ENCODE measurements around the gene C13orf42.

The C13orf42 gene

GRCh38 chr13:51041710-51042109, 69.4 kb downstream of the C13orf42 start:
- TF ChIP-seq ZNF274 (IDR thresholded peaks at IDR 0.05; ENCODE audit: low read depth, low read length) = no peak
- H3K4me3 ChIP-seq (ENCODE audit: low read length) = no peak overlapping the region

- TF ChIP-seq ZNF274 (IDR thresholded peaks at IDR 0.05; ENCODE audit: low read depth, low read length) = no peak
- no peak overlapping the region for H3K4me3 ChIP-seq (ENCODE audit: low read length)
These were observed 69.9 kb downstream of the C13orf42 start for GRCh38 chr13:51041126-51041525.

GRCh38 chr13:51040431-51040830, 70.6 kb downstream of the C13orf42 start:
- H3K4me3 ChIP-seq (ENCODE audit: low read length) = no peak overlapping the region
- TF ChIP-seq ZNF274 (IDR thresholded peaks at IDR 0.05; ENCODE audit: low read depth, low read length) = no peak

- TF ChIP-seq ZNF274 (IDR thresholded peaks at IDR 0.05; ENCODE audit: low read depth, low read length) = no peak
- H3K4me3 ChIP-seq (ENCODE audit: low read length) = no peak overlapping the region
These were observed 74.7 kb downstream of the C13orf42 start for GRCh38 chr13:51036418-51036817.

- no peak for TF ChIP-seq ZNF274 (IDR thresholded peaks at IDR 0.05; ENCODE audit: low read depth, low read length)
- no peak overlapping the region for H3K4me3 ChIP-seq (ENCODE audit: low read length)
These were observed 75.1 kb downstream of the C13orf42 start for GRCh38 chr13:51035978-51036377.

- TF ChIP-seq ZNF274 (IDR thresholded peaks at IDR 0.05; ENCODE audit: low read depth, low read length) = no peak
- H3K4me3 ChIP-seq (ENCODE audit: low read length) = no peak overlapping the region
These were observed 75.6 kb downstream of the C13orf42 start for GRCh38 chr13:51035469-51035868.

- TF ChIP-seq ZNF274 (IDR thresholded peaks at IDR 0.05; ENCODE audit: low read depth, low read length) = no peak
These were observed 76.2 kb downstream of the C13orf42 start for GRCh38 chr13:51034906-51035305.

GRCh38 chr13:51033421-51034185, 77.5 kb downstream of the C13orf42 start:
- H3K4me3 ChIP-seq (ENCODE audit: low read length) = no peak overlapping the region
- no peak for TF ChIP-seq ZNF274 (IDR thresholded peaks at IDR 0.05; ENCODE audit: low read depth, low read length)

More at GRCh38 chr13:51034906-51035305, 76.2 kb downstream of the C13orf42 start:
- no peak overlapping the region for H3K4me3 ChIP-seq (ENCODE audit: low read length)

- H3K4me3 ChIP-seq (ENCODE audit: low read length) = no peak overlapping the region
- no peak for TF ChIP-seq ZNF274 (IDR thresholded peaks at IDR 0.05; ENCODE audit: low read depth, low read length)
These were observed 78.2 kb downstream of the C13orf42 start for GRCh38 chr13:51032831-51033230.

Measured in GM08714 (cell line).